Left lung (tissue), 10 donors: ENCODE measurements around the gene SLCO3A1. TPM values are rescaled to one million over a fixed set of nuclear protein-coding genes. Genes with fewer than 3 reads are reported as not detected.
A peak's percentile ranks its signal among the peaks of the same experiment; 100 is the strongest.

ENCODE experiments used
- ATAC-seq: fragments of 200-7000 bp; cut with Tn5 transposase; one replicate; pipeline ENCODE4 v1.9.1; 2020; ENCODE audit warnings: moderate library complexity
- DNase-seq, 4 donors: peaks; one replicate each; pipeline ENCODE4 v3.0.0-alpha.2; 2013 to 2020
- H3K27ac ChIP-seq, 2 donors: fragments of 200-600 bp; sonication (generic) in 1 of 2; one replicate each; pipeline versions ENCODE4 v1.5.0 to v1.8.0; 2020 to 2021
- H3K27me3 ChIP-seq, 2 donors: fragments of 200-600 bp; sonication (generic) in 1 of 2; one replicate each; pipeline versions ENCODE4 v1.5.0 to v1.8.0; 2020 to 2021
- H3K36me3 ChIP-seq, 2 donors: fragments of 200-600 bp; sonication (generic) in 1 of 2; one replicate each; pipeline versions ENCODE4 v1.5.0 to v1.8.0; 2020 to 2021
- H3K4me1 ChIP-seq, 2 donors: fragments of 200-600 bp; one replicate each; pipeline ENCODE4 v1.8.0; 2021
- H3K4me3 ChIP-seq, 2 donors: fragments of 200-600 bp; sonication (generic) in 1 of 2; one replicate each; pipeline versions ENCODE4 v1.5.0 to v1.8.0; 2020 to 2021; ENCODE audit warnings: mild to moderate bottlenecking in 1 of 2
- H3K9me3 ChIP-seq, 2 donors: fragments of 200-600 bp; sonication (generic) in 1 of 2; one replicate each; pipeline versions ENCODE4 v1.5.0 to v1.8.0; 2020 to 2021
- CTCF ChIP-seq, 2 donors: fragments of 200-600 bp; sonication (generic) in 1 of 2; IDR thresholded peaks; one replicate each; pipeline versions ENCODE4 v1.5.0 to v1.8.0; 2021; ENCODE audit warnings: antibody characterized with exemption in 2 of 2
- intact Hi-C, 2 donors: fragments of 100-400 bp; cut with DNase I; formaldehyde crosslinking; loops; one replicate each; pipeline versions ENCODE4 v1.11.2 to v1.14.2; 2022
- polyA plus RNA-seq, 6 donors: library from polyadenylated mRNA; unstranded; fragments of 120-200 nt; gene quantifications; one replicate each; pipeline ENCODE4 v1.2.1, GENCODE V29; 2013; ENCODE audit not compliant: insufficient read length in 6 of 6
- total RNA-seq, 2 donors: library from RNA; stranded (reverse); fragmentation: NEBNext Ultra II Directional; extraction: Animal tissue kit (Norgen Biotek cat#: 25700); gene quantifications; one replicate each; pipeline ENCODE4 v1.2.1, GENCODE V29; 2021
- donor health status: DM: no; HTN: yes; CAD: no.
- donor health status: DM: no; HTN: no; CAD: no.

The SLCO3A1 gene
- total and polyA plus RNA-seq, 8 donors: 7.7 to 49.0 (median 11.9) TPM

GRCh38 chr15:91890614-91891013, 37.1 kb downstream of the SLCO3A1 start:
- no peak for DNase-seq
- no peaks in the 10 kb centered on the region for H3K27me3 ChIP-seq
- peak; percentile 66 for ATAC-seq
- TF ChIP-seq CTCF (IDR thresholded peaks at IDR 0.05): no peak
- no peaks in the 10 kb centered on the region for H3K36me3 ChIP-seq
- H3K4me3 ChIP-seq: no peak overlapping the region
- intact Hi-C loops: no loop called here
- H3K27ac ChIP-seq: no peak overlapping the region
- no peaks in the 10 kb centered on the region for H3K9me3 ChIP-seq
- H3K4me1 ChIP-seq: peaks cover 0 to 58% of the 10 kb centered on the region in 2 donors

- no peaks in the 10 kb centered on the region for H3K9me3 ChIP-seq
- no peak overlapping the region for H3K27ac ChIP-seq
- no peak overlapping the region for H3K4me3 ChIP-seq
- no peak for ATAC-seq
- H3K4me1 ChIP-seq: peaks cover 0 to 55% of the 10 kb centered on the region in 2 donors
- H3K27me3 ChIP-seq: no peaks in the 10 kb centered on the region
- DNase-seq: no peak
- no peaks in the 10 kb centered on the region for H3K36me3 ChIP-seq
- intact Hi-C loops: no loop called here
- no peak for TF ChIP-seq CTCF (IDR thresholded peaks at IDR 0.05)
Measured at GRCh38 chr15:91891101-91891500, 37.6 kb downstream of the SLCO3A1 start.

- H3K36me3 ChIP-seq: no peaks in the 10 kb centered on the region
- H3K27ac ChIP-seq: no peak overlapping the region
- H3K4me3 ChIP-seq: no peak overlapping the region
- DNase-seq (no peak), ATAC-seq (no peak)
- H3K4me1 ChIP-seq: peaks cover 0 to 49% of the 10 kb centered on the region in 2 donors
- TF ChIP-seq CTCF (IDR thresholded peaks at IDR 0.05): no peak
- H3K27me3 ChIP-seq: no peaks in the 10 kb centered on the region
- no peaks in the 10 kb centered on the region for H3K9me3 ChIP-seq
- intact Hi-C loops: no loop called here
Measured at GRCh38 chr15:91891788-91892345, 38.4 kb downstream of the SLCO3A1 start.

GRCh38 chr15:91892436-91892835, 38.9 kb downstream of the SLCO3A1 start:
- H3K27me3 ChIP-seq: no peaks in the 10 kb centered on the region
- intact Hi-C loops: no loop called here
- no peaks in the 10 kb centered on the region for H3K9me3 ChIP-seq
- TF ChIP-seq CTCF (IDR thresholded peaks at IDR 0.05): no peak
- DNase-seq (no peak), ATAC-seq (no peak)
- H3K4me3 ChIP-seq: no peak overlapping the region
- peaks cover 0 to 43% of the 10 kb centered on the region in 2 donors for H3K4me1 ChIP-seq
- no peaks in the 10 kb centered on the region for H3K36me3 ChIP-seq
- no peak overlapping the region for H3K27ac ChIP-seq

GRCh38 chr15:91894606-91895005, 41.1 kb downstream of the SLCO3A1 start:
- no peaks in the 10 kb centered on the region for H3K36me3 ChIP-seq
- DNase-seq (no peak), ATAC-seq (peak; percentile 65)
- no peaks in the 10 kb centered on the region for H3K9me3 ChIP-seq
- no peak overlapping the region for H3K27ac ChIP-seq
- intact Hi-C loops: no loop called here
- H3K4me1 ChIP-seq: peaks cover 5 to 33% of the 10 kb centered on the region in 2 donors
- H3K4me3 ChIP-seq: no peak overlapping the region
- H3K27me3 ChIP-seq: no peaks in the 10 kb centered on the region
- TF ChIP-seq CTCF (IDR thresholded peaks at IDR 0.05): no peak
